Skin epidermis (tissue), 12 donors: ENCODE measurements around the gene ZDHHC19.
"Not testable (repeated sequence)": the region's sequence is repeated elsewhere in the genome, so short reads cannot be mapped to it uniquely, and the experiment has no call there.

Source experiments
- H3K27ac ChIP-seq, 21 experiments: fragments of 200-600 bp; sonication (generic) in 11 of 21; one replicate each; pipeline ENCODE4 v1.5.0; 2020; ENCODE audit warnings: mild to moderate bottlenecking in 3 of 21, inconsistent platforms in 2 of 21, moderate library complexity in 2 of 21
- H3K4me3 ChIP-seq, 7 experiments: fragments of 200-600 bp; sonication (generic) in 2 of 7; one replicate each; pipeline ENCODE4 v1.5.0; 2020; ENCODE audit warnings: inconsistent platforms in 2 of 7, mild to moderate bottlenecking in 2 of 7, moderate library complexity in 1 of 7

ZDHHC19 gene

DNA sequence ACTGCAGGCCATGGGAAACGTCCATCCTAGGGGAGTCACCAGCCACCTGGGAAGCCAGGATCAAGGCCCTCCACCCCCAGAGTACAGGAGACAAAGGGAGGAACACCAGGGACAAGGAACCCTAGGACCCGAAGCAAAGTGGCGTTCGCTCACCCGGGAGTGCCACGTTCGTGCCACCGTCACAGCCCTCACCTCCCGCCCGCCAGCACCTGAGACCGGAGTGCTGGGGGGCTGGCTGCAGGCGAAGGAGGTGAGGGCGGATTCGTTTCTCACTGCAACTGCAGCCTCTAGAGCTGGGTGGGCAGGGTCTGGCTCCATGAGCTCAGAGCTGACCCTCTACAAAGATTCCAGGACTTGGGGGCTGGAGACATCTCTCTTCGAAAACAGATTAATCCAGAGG lies 26.3 kb downstream of the ZDHHC19 start:
- Histone ChIP-seq H3K4me3 (no peak overlapping the region), H3K27ac (peak overlapping the region in 1 of 21 experiments; percentile 91)

GRCh38 chr3:196184169-196184432 lies 27.1 kb downstream of the ZDHHC19 start:
- H3K27ac ChIP-seq: peak overlapping the region in 7 of 21 experiments; percentile 16 to 96 (median 81)
- H3K4me3 ChIP-seq: not testable (repeated sequence)

DNA sequence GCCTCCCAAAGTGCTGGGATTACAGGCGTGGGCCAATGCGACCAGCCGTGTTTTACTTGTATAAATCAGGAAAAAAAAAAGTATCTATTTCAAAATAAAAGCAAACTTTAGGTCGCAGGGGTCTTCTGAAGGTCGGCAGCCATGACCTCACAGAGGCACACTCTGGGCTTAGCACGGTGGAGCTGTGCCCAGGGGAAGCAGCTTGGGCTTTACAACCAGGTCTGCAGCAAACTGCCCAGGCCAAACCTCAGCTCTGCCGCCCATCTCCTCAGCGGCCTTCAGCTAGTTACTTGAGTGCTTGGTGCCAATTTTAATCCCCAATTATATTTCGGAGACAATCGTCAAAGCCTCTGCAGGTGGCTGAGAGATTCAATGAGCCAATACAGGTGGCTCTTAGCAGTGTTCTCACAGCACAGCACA lies 30.1 kb downstream of the ZDHHC19 start:
- Histone ChIP-seq H3K27ac (peak overlapping the region in 12 of 21 experiments; percentile 23 to 96 (median 65)), H3K4me3 (no peak overlapping the region)

DNA sequence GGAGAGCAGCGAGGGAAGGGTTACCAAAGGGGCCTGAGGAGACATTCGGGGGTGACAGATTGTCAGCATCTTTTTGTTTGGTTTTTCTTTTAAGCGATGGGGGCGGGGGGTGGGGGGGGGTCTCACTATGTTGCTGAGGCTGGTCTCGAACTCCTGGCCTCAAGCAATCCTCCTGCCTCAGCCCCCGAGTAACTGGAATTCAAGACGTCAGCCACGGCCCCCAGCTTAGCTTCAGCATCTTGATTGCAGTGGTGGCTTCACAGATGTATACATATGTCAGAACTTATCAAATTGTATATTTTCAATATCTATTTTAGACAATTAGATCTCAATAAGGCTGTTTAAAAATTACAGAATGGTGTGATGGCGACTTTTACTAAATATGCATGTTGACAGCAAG lies 30.9 kb downstream of the ZDHHC19 start:
- peak overlapping the region in 1 of 7 experiments; percentile 19 for H3K4me3 ChIP-seq
- H3K27ac ChIP-seq: peak overlapping the region in 17 of 21 experiments; percentile 7 to 96 (median 74)

DNA sequence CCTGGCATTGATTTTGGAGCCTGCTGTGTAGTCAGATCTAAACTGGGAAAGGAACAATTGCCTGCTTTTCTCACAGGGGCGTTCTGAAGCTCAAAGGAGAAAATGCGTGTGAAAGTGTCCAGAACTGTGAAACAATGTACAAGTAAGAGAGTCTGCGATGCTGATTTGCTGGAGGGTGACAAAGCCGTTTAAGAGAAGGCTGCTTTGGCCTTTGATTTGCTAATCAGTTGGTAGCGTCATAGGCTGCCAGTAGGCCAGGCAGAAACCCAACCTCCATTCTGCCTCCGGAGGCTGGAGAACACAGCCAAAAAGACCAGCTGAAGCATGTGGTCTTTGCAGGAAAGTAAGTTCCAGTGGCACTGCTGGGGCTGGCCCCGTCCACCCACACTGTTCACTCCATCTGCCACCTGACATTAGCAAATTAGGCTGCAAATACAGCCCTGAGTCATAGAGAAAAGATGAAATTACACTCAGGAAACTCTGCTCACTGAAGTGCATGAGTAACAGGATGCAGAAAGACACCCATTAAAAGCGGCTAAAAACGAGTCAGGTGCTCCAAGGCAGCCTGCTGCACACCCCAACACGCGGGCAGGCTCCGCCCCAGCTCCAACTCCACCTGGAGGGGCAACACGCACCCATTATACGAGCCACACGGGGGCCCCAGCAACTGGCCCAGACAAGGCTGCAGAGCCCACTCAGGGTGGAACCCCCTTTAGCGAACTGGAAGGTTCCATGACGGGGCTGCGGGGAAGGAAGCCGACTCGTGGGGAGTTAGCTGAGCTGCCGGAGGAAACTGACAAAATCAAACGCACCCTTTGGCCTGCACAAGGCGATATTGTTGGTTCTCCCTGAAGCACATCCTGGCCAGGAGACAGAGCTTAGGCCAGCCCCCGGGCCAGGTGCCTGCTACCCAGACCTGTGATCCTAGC lies 31.6 kb downstream of the ZDHHC19 start:
- Histone ChIP-seq H3K4me3 (peak overlapping the region in 3 of 7 experiments; percentile 3 to 19 (median 7)), H3K27ac (peak overlapping the region in 19 of 21 experiments; percentile 7 to 96 (median 63))

- Histone ChIP-seq H3K4me3 (no peak overlapping the region), H3K27ac (peak overlapping the region in 15 of 21 experiments; percentile 3 to 96 (median 76))
These were observed 32.2 kb downstream of the ZDHHC19 start for GRCh38 chr3:196178993-196179379.

DNA sequence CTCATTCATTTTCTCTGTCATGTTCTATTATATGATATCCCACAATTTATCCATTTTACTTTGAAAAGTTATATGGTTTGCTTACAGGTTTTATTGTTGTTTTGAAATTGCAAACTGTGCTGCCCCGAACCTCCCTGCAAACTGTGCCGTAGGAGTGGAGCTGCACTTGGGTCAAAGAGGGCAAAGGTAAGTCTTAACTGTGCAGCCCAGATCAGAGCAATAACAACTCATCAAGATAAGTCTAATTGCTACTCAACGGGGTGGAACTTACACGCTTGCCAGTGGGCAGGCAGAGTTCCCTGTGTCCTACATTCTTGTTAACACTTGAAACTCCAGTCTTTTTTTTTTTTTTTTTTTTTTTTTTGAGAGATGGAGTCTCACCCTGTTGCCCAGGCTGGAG lies 33.2 kb downstream of the ZDHHC19 start:
- peak overlapping the region in 3 of 21 experiments; percentile 14 to 82 (median 26) for H3K27ac ChIP-seq

GRCh38 chr3:196177567-196177966 lies 33.6 kb downstream of the ZDHHC19 start:
- Histone ChIP-seq H3K27ac (peak overlapping the region in 2 of 21 experiments; percentile 14 to 26), H3K4me3 (no peak overlapping the region)

More for the DNA sequence above, 33.2 kb downstream of the ZDHHC19 start:
- no peak overlapping the region for H3K4me3 ChIP-seq

- Histone ChIP-seq H3K4me3 (no peak overlapping the region), H3K27ac (no peak overlapping the region)
These were observed 35.5 kb downstream of the ZDHHC19 start for GRCh38 chr3:196175722-196176121.

- H3K27ac ChIP-seq: no peak overlapping the region
These were observed 36.0 kb downstream of the ZDHHC19 start for GRCh38 chr3:196175116-196175625.

GRCh38 chr3:196174652-196175051 lies 36.5 kb downstream of the ZDHHC19 start:
- H3K4me3 ChIP-seq: no peak overlapping the region
- H3K27ac ChIP-seq: no peak overlapping the region

More at GRCh38 chr3:196175116-196175625, 36.0 kb downstream of the ZDHHC19 start:
- no peak overlapping the region for H3K4me3 ChIP-seq

- peak overlapping the region in 4 of 21 experiments; percentile 21 to 58 (median 46) for H3K27ac ChIP-seq
- not testable (repeated sequence) for H3K4me3 ChIP-seq
These were observed 40.9 kb downstream of the ZDHHC19 start for GRCh38 chr3:196170296-196170695.

DNA sequence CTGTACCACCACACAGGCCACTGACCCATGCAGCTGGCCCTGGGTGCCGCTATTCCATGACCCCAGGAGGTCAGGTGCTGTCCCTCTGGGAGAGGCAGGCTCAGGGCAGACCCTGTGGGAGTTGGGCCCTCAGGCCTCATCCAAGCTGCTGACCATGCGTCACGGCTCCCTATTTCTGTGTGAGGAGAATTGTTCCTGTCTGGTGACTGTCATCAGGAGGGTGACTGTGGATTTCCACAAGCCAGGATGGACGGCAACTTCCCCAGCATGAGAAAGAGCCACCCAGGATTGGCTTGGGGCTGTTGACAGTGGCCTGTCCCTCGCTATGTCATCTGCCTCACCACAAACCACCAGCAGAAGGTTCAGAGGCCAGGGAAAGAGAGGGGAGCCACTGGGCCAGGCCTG lies 41.4 kb downstream of the ZDHHC19 start:
- Histone ChIP-seq H3K27ac (peak overlapping the region in 5 of 21 experiments; percentile 7 to 26 (median 21)), H3K4me3 (no peak overlapping the region)

DNA sequence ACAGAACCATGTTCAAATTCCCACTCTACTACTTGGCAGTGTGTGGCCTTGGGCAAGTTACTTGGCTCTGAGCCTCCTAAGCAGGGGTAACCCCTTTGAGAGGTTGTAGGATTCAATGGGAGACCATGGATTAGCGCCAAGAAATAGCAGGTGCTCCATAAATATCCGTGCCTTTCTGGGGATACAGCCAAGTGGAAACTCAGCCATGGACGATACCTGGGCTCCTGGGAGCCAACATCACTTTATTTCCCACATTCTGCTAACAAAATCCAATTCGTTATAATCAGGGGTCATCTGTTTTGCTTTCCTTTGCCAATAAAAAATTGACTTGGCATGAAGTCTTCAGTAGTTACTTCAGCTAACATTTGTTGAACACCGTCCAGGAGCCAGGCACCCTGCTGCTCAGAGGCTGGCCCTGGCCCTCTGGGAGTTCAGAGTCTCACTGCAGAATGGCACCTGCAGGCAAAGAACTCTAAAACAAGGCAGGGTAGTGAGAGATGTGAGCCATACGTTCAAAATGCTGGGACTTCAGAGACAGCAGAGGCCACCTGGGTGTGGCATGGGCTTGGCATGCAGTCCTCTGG lies 42.3 kb downstream of the ZDHHC19 start:
- H3K4me3 ChIP-seq: no peak overlapping the region
- H3K27ac ChIP-seq: peak overlapping the region in 2 of 21 experiments; percentile 24 to 26

DNA sequence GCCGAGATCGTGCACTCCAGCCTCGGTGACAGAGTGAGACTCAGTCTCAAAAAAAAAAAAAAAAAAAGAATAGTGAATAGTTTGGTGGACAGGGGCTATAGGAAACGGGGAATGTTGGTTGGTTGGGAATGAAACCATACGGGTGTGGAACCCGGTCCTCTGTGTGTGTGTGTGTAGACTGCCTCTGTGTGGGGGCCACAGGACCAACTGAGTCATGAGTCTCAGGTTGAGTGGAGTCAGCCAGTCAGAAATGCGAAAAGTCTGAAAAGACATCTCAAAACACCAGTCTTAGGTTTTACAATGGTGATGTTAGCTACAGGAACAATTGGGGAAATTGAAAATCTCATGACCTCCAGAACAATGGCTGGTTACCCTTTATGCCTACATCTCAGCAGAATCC lies 44.5 kb downstream of the ZDHHC19 start:
- H3K27ac ChIP-seq: no peak overlapping the region
- no peak overlapping the region for H3K4me3 ChIP-seq

DNA sequence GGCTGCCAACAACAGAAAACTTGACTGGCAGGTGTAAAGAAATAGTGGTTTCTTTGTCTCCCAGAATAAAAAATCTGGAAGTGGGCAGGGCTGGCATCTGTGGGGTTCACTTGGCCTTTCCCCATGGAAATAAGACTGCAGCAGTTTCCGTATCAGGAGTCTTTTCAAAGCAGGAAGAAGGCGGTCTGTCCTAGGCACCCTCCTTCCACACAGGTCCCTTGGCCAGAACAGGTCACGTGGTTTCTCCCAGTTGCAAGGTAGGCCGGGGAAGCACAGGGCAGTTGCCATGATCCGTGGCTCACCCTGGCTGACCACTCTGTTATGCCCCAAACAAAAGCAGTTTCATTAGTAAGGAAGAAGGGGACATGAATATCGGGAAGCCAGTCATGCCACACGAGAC lies 45.4 kb downstream of the ZDHHC19 start:
- Histone ChIP-seq H3K4me3 (no peak overlapping the region), H3K27ac (peak overlapping the region in 1 of 21 experiments; percentile 24)

GRCh38 chr3:196165006-196165575 lies 46.1 kb downstream of the ZDHHC19 start:
- not testable (repeated sequence) for H3K4me3 ChIP-seq
- peak overlapping the region in 1 of 21 experiments; percentile 24 for H3K27ac ChIP-seq

DNA sequence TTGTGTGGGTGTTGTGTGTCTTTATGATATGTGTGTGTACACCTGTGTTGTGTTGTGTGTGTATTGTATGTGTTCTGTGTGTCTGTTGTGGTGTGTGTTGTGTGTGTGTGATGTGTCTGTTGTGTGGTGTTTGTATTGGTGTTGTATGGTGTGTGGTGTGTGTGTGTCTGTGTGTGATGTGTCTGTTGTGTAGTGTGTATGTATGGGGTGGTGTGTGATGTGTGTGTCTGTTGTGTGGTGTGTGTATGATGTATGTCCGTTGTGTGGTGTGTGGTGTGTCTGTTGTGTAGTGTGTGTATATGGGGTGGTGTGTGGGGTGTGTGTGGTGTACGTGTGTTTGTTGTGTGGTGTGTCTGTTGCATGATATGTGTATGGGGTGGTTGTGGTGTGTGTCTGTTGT lies 46.6 kb downstream of the ZDHHC19 start:
- Histone ChIP-seq H3K27ac (peak overlapping the region in 3 of 21 experiments; percentile 22 to 51 (median 50)), H3K4me3 (no peak overlapping the region)

DNA sequence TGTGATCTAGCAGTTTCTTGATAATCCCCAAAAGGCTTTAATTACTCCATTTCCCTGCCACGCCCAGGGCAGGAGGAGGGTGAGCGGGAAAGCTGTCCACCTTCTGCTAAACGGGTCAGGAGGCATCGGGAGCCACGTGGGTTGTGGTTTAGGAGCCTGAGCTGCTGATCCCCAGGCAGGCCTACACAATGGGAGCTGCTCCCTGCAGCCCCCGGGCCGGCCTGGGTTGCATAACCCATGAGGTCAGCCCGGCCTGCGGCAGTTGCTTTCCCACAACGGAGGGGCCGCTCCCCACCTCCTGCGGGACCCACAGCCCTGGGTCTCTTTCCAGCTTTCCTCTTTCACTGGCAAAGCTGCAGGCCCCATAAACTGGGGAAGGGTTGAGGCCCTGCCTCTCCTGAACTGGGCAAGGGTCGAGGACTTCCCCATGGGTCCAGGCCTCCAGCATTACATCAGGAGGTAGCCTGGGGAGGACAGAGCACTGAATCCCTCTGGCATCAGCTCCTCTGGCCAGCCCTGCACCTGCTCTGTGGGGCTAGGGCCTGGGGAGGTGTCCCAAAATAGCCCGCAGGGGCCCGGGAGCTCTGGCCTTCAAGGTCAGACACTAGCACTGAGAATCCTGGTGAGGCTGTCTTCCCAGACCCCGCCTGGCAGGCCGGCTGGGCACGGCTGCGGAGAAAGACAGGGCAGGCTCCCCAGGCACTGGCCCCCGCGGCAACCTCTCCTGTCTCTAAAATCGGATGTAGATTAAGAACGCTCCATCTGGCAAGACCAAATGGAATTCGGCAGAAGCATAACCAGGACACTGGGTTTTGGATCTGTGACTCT lies 47.3 kb downstream of the ZDHHC19 start:
- Histone ChIP-seq H3K4me3 (no peak overlapping the region), H3K27ac (peak overlapping the region in 4 of 21 experiments; percentile 22 to 51 (median 37))
